NCI-H2029 (cell line): ENCODE measurements around the gene ZNF2.
"Not testable (repeated sequence)": the region's sequence is repeated elsewhere in the genome, so short reads cannot be mapped to it uniquely, and the experiment has no call there.

Experiments
- DNase-seq: peaks from one replicate; lab custom pipeline; 2025; lab: John Stamatoyannopoulos, UW

Gene ZNF2

GRCh38 chr2:95165371-95166064, at the start of gene ZNF2:
TSS of gene ZNF2 (plus strand) at chr2:95165809. CDS start at chr2:95176227, 10,418 bp downstream.
- peak; percentile 95 for DNase-seq

- DNase-seq: no peak
These were observed 44.6 kb upstream of the ZNF2 start for GRCh38 chr2:95121093-95121406.

- peak; percentile 61 for DNase-seq
These were observed 44.0 kb upstream of the ZNF2 start, which contains the start of gene MRPS5 for GRCh38 chr2:95121407-95122196. TSS of gene MRPS5 (minus strand) at chr2:95121808. CDS start at chr2:95121791, 17 bp downstream.

GRCh38 chr2:95122197-95122551, 43.4 kb upstream of the ZNF2 start:
- no peak for DNase-seq

- no peak for DNase-seq
These were observed 26.9 kb upstream of the ZNF2 start for GRCh38 chr2:95138702-95139101.

- no peak for DNase-seq
These were observed 21.8 kb upstream of the ZNF2 start for GRCh38 chr2:95143838-95144237.

- DNase-seq: no peak
These were observed 16.1 kb upstream of the ZNF2 start for GRCh38 chr2:95149397-95149984.

GRCh38 chr2:95158441-95158840, 7.2 kb upstream of the ZNF2 start:
- no peak for DNase-seq

GRCh38 chr2:95158891-95159619, 6.6 kb upstream of the ZNF2 start:
- no peak for DNase-seq

GRCh38 chr2:95159690-95160449, 5.7 kb upstream of the ZNF2 start, which contains the start of gene ZNF514:
TSS of gene ZNF514 (minus strand) at chr2:95159848. CDS start at chr2:95153253, 6,595 bp downstream.
- DNase-seq: peak; percentile 18

- no peak for DNase-seq
These were observed 609 bp upstream of the ZNF2 start for GRCh38 chr2:95165030-95165370.

- no peak for DNase-seq
These were observed 605 bp downstream of the ZNF2 start for GRCh38 chr2:95166065-95166763.

GRCh38 chr2:95171902-95172301, 6.3 kb downstream of the ZNF2 start:
- no peak for DNase-seq

- DNase-seq: no peak
These were observed 8.5 kb downstream of the ZNF2 start for GRCh38 chr2:95174031-95174542.

- DNase-seq: no peak
These were observed 13.8 kb downstream of the ZNF2 start for GRCh38 chr2:95179451-95179850.

- no peak for DNase-seq
These were observed 16.2 kb downstream of the ZNF2 start for GRCh38 chr2:95181774-95182173.

GRCh38 chr2:95185197-95185596, 19.6 kb downstream of the ZNF2 start:
- DNase-seq: no peak

- DNase-seq: no peak
These were observed 20.4 kb downstream of the ZNF2 start for GRCh38 chr2:95185973-95186372.

GRCh38 chr2:95192956-95193355, 27.3 kb downstream of the ZNF2 start:
- DNase-seq: not testable (repeated sequence)

- no peak for DNase-seq
These were observed 38.3 kb downstream of the ZNF2 start for GRCh38 chr2:95203911-95204310.

- DNase-seq: no peak
These were observed 38.8 kb downstream of the ZNF2 start for GRCh38 chr2:95204396-95204795.
